Thymus (tissue), 11 donors: ENCODE data around the gene SHROOM3. TPM values are rescaled to one million over a fixed set of nuclear protein-coding genes. Genes with fewer than 3 reads are reported as not detected.

Experiments used
- DNase-seq, 9 donors: peaks; one replicate each; pipeline ENCODE4 v3.0.0-alpha.2; 2013; ENCODE audit warnings: low spot score in 9 of 9, low read depth in 6 of 9, missing footprints in 1 of 9
- H3K27ac ChIP-seq, 2 donors: one replicate each; pipeline ENCODE4 v1.5.1; 2013; ENCODE audit warnings: control low read depth in 1 of 2, low read depth in 1 of 2, low read length in 1 of 2, mild to moderate bottlenecking in 1 of 2, moderate library complexity in 1 of 2
- H3K27me3 ChIP-seq, 2 donors: one replicate each; pipeline ENCODE4 v1.5.1; 2013; ENCODE audit warnings: low read length in 1 of 2; ENCODE audit not compliant: control insufficient read depth in 2 of 2, insufficient read depth in 1 of 2
- H3K36me3 ChIP-seq, 2 donors: one replicate each; pipeline ENCODE4 v1.5.1; 2013; ENCODE audit warnings: low read length in 1 of 2, mild to moderate bottlenecking in 1 of 2, moderate library complexity in 1 of 2; ENCODE audit not compliant: control insufficient read depth in 2 of 2, insufficient read depth in 2 of 2
- H3K4me1 ChIP-seq, 2 donors: one replicate each; pipeline ENCODE4 v1.5.1; 2013; ENCODE audit warnings: low read length in 2 of 2; ENCODE audit not compliant: control insufficient read depth in 2 of 2, insufficient read depth in 2 of 2
- H3K4me3 ChIP-seq, 2 donors: one replicate each; pipeline ENCODE4 v1.5.1; 2013; ENCODE audit warnings: low read length in 2 of 2, control low read depth in 1 of 2, mild to moderate bottlenecking in 1 of 2
- H3K9me3 ChIP-seq, 2 donors: one replicate each; pipeline ENCODE4 v1.5.1; 2013; ENCODE audit warnings: low read length in 1 of 2, mild to moderate bottlenecking in 1 of 2; ENCODE audit not compliant: control insufficient read depth in 2 of 2, insufficient read depth in 1 of 2
- WGBS: extraction: QIAGEN DNeasy Blood & Tissue Kit; methylation state at CpG from one replicate; pipeline ENCODE4 v1.1.7; 2013; 5-methylcytosine and 5-hydroxymethylcytosine counted together
- polyA plus RNA-seq: library from polyadenylated mRNA; stranded (reverse); fragments of 200-250 nt; gene quantifications from one replicate; pipeline ENCODE4 v1.2.3, GENCODE V29; 2013
- total RNA-seq: library from RNA; stranded (reverse); fragments of 120-200 nt; gene quantifications from one replicate; pipeline ENCODE4 v1.2.4, GENCODE V29; 2013
- donor health status: healthy.

The SHROOM3 gene
- total and polyA plus RNA-seq, 2 donors: 1.2 to 1.7 TPM

DNA sequence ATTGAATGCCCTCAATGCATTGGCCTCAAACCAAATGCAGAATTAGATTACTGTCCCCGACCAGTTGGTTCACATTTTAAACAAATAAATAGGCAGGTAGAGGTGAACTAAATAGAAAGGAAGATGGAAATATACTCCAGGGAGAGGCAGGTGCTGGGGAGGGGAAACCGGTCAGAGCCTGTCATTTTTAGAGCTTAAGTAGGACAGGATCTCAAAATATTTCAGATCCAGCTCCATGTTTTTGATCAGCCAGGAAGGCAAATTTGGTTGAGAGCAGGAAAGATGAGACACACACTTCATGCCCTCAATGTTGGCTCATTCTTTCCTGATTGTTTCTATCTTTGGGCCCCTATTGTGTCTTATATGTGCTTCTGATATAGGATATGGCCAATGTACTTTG is 206.7 kb downstream of the SHROOM3 start:
- DNase-seq: no peak
- Histone ChIP-seq H3K27me3 (no peaks in the 10 kb centered on the region), H3K4me3 (no peak overlapping the region), H3K27ac (no peak overlapping the region), H3K36me3 (no peaks in the 10 kb centered on the region), H3K9me3 (no peaks in the 10 kb centered on the region), H3K4me1 (no peaks in the 10 kb centered on the region)
- WGBS: 97% methylated on average over 2 of the region's 2 CpGs

- H3K27me3 ChIP-seq: no peaks in the 10 kb centered on the region
- 95% methylated on average over 8 of the region's 8 CpGs for WGBS
- DNase-seq: no peak
- no peaks in the 10 kb centered on the region for H3K9me3 ChIP-seq
- H3K36me3 ChIP-seq: no peaks in the 10 kb centered on the region
- H3K4me1 ChIP-seq: no peaks in the 10 kb centered on the region
- H3K4me3 ChIP-seq: no peak overlapping the region
- H3K27ac ChIP-seq: no peak overlapping the region
These were observed 209.9 kb downstream of the SHROOM3 start for GRCh38 chr4:76644831-76645485.

DNA sequence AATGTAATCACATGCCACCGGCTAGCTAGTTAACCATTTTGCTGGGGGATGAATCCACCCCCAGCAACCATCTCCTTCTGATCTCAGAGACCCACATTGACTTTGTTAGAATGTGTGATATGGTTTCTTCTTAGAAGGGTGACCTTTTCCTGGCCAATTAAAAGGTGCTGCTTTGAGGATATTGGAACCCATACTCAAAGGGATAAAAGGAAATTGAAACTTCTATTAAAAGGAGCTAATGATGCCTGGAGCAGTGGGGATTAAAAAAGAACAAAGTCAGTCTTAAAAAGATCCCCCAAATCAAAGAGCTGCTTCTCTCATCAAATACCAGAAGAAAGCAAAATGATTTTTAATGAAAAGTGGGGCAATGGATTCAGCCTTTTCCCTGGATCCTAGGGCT is 214.1 kb downstream of the SHROOM3 start:
- H3K36me3 ChIP-seq: no peaks in the 10 kb centered on the region
- no peaks in the 10 kb centered on the region for H3K9me3 ChIP-seq
- no peaks in the 10 kb centered on the region for H3K4me1 ChIP-seq
- H3K4me3 ChIP-seq: no peak overlapping the region
- WGBS: 96% methylated on average over 1 of the region's 1 CpG
- no peak overlapping the region for H3K27ac ChIP-seq
- DNase-seq: no peak
- H3K27me3 ChIP-seq: no peaks in the 10 kb centered on the region

- DNase-seq: no peak
- H3K9me3 ChIP-seq: no peaks in the 10 kb centered on the region
- H3K27me3 ChIP-seq: no peaks in the 10 kb centered on the region
- no peaks in the 10 kb centered on the region for H3K36me3 ChIP-seq
- 98% methylated on average over 2 of the region's 2 CpGs for WGBS
- no peaks in the 10 kb centered on the region for H3K4me1 ChIP-seq
- H3K4me3 ChIP-seq: no peak overlapping the region
- H3K27ac ChIP-seq: no peak overlapping the region
These were observed 216.6 kb downstream of the SHROOM3 start for GRCh38 chr4:76651616-76652015.

- Histone ChIP-seq H3K36me3 (no peaks in the 10 kb centered on the region), H3K4me1 (no peaks in the 10 kb centered on the region), H3K27ac (no peak overlapping the region), H3K27me3 (no peaks in the 10 kb centered on the region), H3K9me3 (no peaks in the 10 kb centered on the region), H3K4me3 (no peak overlapping the region)
- no peak for DNase-seq
- WGBS: 92% methylated on average over 1 of the region's 1 CpG
These were observed 217.4 kb downstream of the SHROOM3 start for GRCh38 chr4:76652389-76652788.

- DNase-seq: no peak
- H3K27ac ChIP-seq: no peak overlapping the region
- 95% methylated on average over 6 of the region's 6 CpGs for WGBS
- H3K27me3 ChIP-seq: no peaks in the 10 kb centered on the region
- no peak overlapping the region for H3K4me3 ChIP-seq
- no peaks in the 10 kb centered on the region for H3K36me3 ChIP-seq
- H3K9me3 ChIP-seq: no peaks in the 10 kb centered on the region
- H3K4me1 ChIP-seq: no peaks in the 10 kb centered on the region
These were observed 219.1 kb downstream of the SHROOM3 start for GRCh38 chr4:76654084-76654483.

DNA sequence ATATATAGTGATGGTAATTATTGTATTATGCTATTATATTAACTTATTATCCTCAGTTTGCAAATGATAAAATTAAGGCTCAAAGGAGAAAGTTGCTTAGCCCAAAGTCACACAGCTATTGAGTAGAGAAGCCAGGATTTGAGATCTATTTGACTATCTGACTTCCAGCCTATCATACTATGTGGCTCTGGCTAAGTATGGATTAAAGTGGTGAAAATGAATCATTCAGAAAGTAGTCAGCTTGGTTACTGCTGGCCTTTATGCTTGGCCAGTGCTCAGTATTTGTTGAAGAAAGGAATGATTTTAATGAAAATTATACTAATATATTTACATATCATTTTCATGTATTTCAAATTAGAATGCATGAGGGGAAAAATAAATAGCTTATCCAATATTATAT is 219.8 kb downstream of the SHROOM3 start:
- Histone ChIP-seq H3K27ac (no peak overlapping the region), H3K9me3 (no peaks in the 10 kb centered on the region)

GRCh38 chr4:76655566-76656479 is 220.8 kb downstream of the SHROOM3 start:
- H3K4me3 ChIP-seq: no peak overlapping the region
- no peaks in the 10 kb centered on the region for H3K27me3 ChIP-seq
- H3K27ac ChIP-seq: no peak overlapping the region
- no peaks in the 10 kb centered on the region for H3K4me1 ChIP-seq
- DNase-seq: no peak
- H3K36me3 ChIP-seq: no peaks in the 10 kb centered on the region
- WGBS: 95% methylated on average over 6 of the region's 6 CpGs
- H3K9me3 ChIP-seq: no peaks in the 10 kb centered on the region

More for the DNA sequence above, 219.8 kb downstream of the SHROOM3 start:
- H3K4me3 ChIP-seq: no peak overlapping the region
- no peaks in the 10 kb centered on the region for H3K36me3 ChIP-seq
- no peaks in the 10 kb centered on the region for H3K27me3 ChIP-seq
- DNase-seq: no peak
- no peaks in the 10 kb centered on the region for H3K4me1 ChIP-seq

DNA sequence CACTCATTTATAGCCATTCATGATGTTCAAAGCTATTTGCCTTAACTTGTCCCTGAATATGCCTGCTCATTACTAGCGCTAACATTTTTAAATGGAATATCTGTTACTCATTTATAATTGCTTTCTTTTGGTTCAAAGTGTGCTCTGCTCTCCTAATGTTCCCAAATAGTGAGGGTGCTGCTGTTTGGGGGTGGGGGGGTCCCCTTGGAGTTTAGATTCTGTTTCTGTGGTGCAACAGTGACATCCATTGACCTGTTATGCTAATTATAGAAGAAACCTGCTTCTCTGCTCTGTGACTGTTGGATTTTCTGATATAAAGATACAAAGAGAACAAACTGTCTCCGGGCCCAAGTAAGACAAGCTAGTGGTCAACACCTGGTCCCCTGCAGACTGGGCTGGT is 222.4 kb downstream of the SHROOM3 start:
- H3K4me3 ChIP-seq: no peak overlapping the region
- H3K36me3 ChIP-seq: no peaks in the 10 kb centered on the region

More for the DNA sequence above, 222.4 kb downstream of the SHROOM3 start:
- over 99% methylated on average over 2 of the region's 2 CpGs for WGBS
- no peaks in the 10 kb centered on the region for H3K9me3 ChIP-seq
- no peak for DNase-seq
- no peak overlapping the region for H3K27ac ChIP-seq
- no peaks in the 10 kb centered on the region for H3K4me1 ChIP-seq
- H3K27me3 ChIP-seq: no peaks in the 10 kb centered on the region
